ENCODE measurements around the gene MRTFB.

MRTFB gene

DNA sequence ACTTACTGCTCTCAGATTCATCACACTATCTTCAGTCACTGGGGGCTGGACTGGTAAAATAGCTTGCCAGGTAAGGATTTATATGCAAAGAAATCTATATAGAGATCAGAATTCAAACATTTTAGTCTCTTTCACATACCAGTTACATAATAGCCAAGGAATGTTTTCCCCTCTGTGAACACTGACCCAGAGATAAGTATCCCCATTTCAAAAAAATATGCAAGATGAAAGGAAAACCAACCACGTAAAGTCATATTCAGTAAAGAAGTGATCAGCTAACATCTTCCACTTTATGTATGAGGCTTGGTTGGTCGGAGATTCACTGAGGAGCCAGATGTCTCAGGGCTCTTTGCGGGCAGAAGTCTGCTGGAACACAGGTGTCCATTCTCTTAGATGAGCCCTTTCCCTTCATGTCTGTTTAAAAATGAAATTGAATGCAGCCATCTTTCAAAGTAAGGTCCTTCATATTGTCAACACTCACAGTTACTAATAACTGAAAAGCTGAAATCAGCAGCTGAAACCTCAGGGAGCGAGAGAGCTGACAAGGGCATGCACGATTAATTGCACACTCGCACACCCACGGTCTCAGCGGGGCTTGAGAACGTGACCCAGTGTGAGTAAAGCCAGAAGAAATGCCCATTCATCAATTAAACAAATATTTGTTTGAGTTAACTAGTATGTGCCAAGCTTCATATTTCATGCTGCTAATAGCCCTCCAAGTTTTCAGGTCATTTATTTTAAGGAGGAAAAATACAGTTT lies 161.2 kb downstream of the MRTFB start:
- no peak for DNase-seq (ENCODE audit: low read depth in 3 of 3, low spot score in 1 of 3)

DNA sequence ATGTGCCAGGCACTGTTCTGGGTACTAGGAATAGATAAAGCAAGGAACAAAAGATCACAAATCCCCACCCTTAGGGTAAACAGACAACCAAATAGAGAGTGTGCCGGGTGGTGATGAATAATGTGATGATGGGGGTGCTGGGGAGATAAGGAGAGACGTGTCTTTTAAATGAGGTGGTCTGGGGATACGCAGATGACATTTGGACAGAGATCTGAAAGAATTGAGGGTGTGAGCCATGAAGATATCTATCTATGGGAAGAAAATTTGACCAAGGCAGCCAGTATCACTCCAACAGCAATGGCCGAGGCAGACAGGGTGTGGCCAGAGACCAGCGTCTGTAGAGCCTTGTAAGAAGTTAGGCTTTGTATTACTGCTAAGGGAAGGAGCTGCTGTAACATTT lies 165.3 kb downstream of the MRTFB start:
- DNase-seq (ENCODE audit: low read depth in 3 of 3, low spot score in 1 of 3), result no peak

DNA sequence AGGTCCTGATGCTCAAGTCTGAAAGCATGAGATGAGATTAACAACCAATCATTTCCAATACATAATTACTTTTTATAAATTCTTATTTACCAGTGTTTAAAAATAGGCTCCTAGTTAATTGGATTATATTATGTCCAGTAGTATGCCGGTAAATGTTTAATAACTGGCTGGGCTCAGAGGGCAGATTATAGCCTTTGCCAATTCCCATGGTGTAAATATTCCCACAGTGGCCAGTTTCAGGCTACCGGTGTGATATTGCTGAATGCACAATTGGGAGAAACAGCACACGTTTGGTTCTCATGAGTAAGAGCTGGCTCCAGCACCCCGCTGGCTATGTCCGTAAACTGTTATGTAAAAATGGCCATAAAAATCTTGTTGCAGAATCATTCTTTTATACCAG lies 167.6 kb downstream of the MRTFB start:
- DNase-seq (ENCODE audit: low read depth in 3 of 3, low spot score in 1 of 3), result no peak

DNA sequence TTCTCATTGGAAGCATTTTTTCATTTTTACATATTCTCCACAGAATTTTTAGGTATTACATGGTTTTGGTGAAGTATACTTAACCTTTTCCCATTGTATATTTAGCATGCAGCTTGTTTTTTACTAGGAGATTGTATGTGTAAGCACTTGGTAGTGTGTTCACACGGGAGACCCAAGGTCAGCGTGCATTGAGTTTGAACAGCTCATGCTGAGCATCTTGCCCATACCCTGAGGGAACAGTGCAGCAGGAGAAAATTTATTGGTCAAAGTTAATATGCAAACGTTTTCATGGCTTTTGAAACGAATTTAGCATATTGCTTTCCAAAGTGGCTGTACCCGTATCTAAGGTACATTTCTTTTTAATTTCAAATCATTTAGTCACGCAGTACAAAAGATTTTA lies 168.7 kb downstream of the MRTFB start:
- DNase-seq (ENCODE audit: low read depth in 3 of 3, low spot score in 1 of 3), result no peak

DNA sequence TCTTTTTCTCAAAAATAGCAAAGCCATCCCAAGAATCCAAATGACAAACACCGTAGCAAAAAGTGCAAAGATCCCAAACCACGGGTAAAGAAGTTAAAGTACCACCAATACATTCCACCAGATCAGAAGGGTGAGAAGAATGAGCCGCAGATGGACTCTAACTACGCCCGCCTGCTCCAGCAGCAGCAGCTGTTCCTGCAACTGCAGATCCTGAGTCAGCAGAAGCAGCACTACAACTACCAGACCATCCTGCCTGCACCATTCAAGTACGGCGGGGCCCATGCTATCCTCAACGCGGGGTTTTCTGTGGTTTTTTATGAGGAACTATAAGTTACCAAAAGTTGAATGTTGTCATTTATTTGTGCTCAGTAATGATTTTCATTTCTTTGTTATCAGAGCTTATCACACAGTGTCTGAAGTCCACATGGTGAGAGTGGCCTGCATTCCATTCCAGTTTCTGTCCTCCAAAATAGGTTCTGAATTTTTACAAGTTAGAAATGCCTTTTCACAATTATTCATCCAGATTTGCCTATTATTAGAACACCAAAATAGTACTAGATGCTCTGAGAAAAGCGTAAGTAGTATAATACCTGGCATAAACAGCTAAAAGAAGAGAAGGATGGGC lies 169.2 kb downstream of the MRTFB start:
- no peak for DNase-seq (ENCODE audit: low read depth in 3 of 3, low spot score in 1 of 3)

- DNase-seq (ENCODE audit: low read depth in 3 of 3, low spot score in 1 of 3), result no peak
Measured at GRCh38 chr16:14240964-14241363, 169.8 kb downstream of the MRTFB start.

DNA sequence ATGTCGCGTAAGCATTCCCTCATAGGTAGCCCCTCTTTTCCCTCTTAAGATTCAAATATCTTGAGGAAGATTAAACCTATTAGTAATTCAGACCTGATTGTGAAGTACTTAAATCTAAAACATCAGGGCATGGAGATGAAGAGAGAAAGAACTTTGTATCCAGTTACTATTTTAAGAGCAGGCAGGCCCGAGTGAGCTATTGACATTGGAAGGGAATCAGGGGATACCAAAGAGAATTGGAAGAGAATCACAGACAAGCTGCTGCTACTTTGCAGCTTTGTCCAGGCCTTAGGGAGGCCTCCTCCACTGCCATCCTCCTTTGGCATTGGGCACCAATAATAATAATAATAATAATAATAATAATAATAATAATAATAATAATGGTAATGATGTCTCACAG lies 170.5 kb downstream of the MRTFB start:
- DNase-seq (ENCODE audit: low read depth in 3 of 3, low spot score in 1 of 3), result no peak

DNA sequence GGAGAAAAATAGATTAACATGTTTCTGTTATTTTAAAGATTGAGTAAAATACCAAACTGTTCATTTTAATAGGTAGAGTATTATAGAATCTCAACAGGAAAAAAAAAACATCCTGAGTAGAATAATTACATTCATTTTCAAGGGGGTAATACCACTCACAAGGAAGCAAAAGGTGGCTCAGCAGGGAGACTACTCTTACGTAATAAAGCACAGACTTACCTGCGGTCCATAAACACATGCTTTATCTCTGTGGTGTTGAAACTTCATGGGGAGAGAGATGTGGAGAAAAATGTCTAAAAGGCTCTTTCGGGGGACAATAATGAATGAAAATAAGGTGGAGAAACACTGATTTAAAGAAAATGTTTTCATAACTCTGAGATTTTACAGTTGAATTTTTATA lies 171.7 kb downstream of the MRTFB start:
- DNase-seq (ENCODE audit: low read depth in 3 of 3, low spot score in 1 of 3), result no peak

DNA sequence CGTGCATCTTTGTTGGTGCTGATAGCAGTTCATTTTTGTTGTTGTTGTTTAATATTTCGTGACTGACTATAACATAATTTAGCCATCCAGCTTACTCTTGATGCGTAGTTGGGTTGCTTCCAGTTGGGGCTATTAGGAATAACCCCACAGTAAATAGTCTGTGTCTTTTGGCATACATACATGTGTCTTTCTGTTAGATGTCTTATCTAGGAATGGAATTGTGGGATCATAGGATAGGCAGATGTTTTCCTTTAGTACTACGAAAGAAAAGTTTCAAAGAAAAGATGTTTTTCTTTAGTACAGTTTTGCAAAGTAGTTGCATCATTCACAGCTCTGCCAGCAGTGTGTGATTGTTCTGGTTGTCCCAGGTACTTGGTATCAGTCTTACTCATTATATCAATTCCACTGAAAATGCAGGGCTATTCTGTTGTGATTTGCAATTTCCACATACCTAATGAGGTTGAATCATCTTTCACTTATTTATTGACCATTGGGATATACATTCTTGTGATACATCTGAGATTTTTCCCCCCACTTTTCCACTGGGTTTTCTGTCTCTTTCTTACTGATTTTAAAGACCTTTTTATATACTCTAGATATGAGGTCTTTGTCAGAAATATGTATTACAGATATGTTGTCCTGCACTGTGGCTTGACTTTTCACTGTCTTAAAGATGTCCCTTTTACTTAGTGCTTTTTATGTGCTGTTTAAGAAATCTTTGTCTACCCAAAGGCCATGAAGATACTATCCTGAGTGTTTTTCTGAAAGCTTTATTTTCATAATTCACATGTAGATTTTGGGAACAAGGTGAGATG lies 173.3 kb downstream of the MRTFB start:
- no peak for DNase-seq (ENCODE audit: low read depth in 3 of 3, low spot score in 1 of 3)

DNA sequence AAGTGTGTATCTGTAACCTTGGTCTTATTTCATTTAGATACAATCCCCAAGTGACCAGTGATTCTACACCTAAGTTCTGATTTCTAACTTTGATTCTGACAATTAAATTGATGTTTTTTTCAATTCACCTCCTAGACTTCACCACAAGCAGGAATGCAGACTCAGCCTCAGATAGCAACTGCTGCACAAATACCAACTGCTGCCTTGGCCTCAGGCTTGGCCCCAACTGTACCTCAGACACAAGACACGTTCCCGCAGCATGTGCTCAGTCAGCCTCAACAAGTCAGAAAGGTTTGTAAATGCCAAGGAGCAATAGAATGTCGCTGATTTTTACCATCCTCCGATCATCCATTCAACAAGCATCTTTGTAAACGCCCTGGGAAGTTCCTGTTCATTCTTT lies 177.7 kb downstream of the MRTFB start:
- no peak for DNase-seq (ENCODE audit: low read depth in 3 of 3, low spot score in 1 of 3)

DNA sequence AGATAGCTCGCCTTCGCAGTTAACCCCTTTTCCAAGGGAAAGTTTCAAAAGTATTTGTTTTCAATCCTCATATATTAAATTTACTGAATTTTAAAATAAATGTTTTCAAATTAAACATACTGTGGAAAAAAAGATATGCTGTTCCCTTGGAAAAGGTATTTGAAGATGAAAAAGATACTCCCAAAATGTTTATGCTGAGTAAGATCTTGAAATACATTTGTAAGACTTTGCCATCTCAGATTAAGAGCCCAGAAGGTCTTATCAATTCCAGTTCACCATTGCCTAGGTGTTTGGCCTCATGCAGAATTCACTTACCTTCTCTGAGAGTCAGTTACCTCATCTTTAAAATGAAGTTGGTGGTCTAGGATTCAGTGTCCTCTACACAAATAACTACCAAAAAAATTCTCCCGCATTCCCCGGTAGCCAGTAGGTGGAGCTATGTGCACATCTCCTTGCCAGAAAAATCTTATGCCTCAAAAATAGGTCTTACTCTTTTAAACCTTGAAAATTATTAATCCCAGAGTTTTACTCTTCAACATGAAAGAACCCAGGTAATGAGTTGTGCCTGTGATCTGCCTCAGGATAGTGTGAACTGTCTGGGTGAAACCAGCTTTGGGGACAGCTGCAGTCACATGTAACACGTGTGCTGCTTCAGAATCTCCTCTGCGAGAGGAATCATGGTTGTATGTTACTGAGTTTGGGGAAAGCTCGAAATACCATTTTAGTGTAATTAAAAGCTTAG lies 178.3 kb downstream of the MRTFB start:
- DNase-seq (ENCODE audit: low read depth in 3 of 3, low spot score in 1 of 3), result peak in 2 of 3 donors; percentile 4 to 10

- DNase-seq (ENCODE audit: low read depth in 3 of 3, low spot score in 1 of 3), result no peak
Measured at GRCh38 chr16:14251419-14251818, 180.3 kb downstream of the MRTFB start.

- no peak for DNase-seq (ENCODE audit: low read depth in 3 of 3, low spot score in 1 of 3)
Measured at GRCh38 chr16:14252860-14253259, 181.7 kb downstream of the MRTFB start.

DNA sequence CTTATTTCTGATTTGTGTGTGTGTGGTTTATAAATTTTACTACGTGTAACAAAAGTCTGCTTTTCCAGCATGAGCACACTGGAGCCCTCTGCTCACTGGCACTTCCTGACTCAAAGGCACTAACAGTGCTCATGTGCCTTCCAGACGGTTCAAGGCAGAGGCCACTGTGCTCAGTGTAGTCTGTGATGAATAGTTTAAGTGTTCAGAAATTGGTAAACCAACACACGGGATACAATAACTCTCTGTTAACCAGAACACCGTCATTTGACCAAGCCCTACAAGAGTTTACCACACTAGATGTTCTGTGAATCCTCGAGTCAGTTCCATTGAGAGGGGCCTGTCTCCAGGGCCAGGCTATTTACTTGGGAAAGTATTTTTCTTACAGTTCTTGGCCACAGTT lies 191.9 kb downstream of the MRTFB start:
- no peak for DNase-seq (ENCODE audit: low read depth in 3 of 3, low spot score in 1 of 3)

GRCh38 chr16:14263769-14264168 lies 192.7 kb downstream of the MRTFB start:
- no peak for DNase-seq (ENCODE audit: low read depth in 3 of 3, low spot score in 1 of 3)

DNA sequence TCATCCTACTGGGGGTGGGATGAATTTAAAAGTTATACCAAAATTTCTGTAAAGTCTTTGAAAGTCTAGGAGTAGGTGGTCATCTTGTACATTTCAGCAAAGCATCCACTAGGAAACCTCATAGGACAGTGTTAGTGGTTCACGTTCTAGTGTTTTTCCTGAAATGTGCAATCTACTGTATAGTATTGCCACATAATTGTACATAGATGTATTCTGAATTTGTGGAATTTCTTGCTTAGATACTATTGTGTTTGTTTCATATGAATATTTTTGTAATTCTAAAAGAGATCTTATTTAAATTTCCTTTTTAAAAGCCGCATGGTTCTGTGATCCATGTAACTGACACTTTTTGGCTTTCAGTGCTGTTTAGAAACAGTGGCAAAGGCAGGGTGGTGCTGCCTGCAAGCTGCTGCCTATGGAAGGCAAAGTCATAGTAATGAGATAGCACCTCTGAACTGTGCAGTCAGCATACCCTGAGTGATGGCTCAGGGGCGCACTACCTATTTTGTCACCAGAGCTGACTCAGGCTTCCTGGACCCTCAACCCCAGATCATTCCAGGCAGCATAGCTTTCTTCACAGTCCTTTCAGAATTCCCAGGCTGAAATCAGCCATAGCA lies 193.3 kb downstream of the MRTFB start:
- no peak for DNase-seq (ENCODE audit: low read depth in 3 of 3, low spot score in 1 of 3)

DNA sequence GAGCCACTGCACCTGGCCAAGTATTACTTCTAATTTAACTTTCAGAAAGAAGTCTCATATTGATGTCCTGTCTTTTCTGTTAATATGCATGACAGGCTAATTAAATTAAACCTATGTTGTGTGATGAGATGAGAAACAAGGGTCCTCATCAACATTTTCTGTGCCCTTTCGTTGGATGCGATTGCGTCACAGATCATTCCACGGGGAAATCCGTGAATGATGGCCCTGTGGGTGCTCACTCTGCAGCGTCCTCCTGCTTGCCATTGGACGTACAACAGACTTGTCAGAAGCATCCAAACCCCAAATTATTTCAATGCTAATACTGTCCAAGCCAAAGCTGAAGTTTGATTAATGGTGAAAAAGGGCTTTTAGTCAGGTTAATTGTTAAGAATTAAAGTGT lies 197.0 kb downstream of the MRTFB start:
- DNase-seq (ENCODE audit: low read depth in 3 of 3, low spot score in 1 of 3), result no peak

DNA sequence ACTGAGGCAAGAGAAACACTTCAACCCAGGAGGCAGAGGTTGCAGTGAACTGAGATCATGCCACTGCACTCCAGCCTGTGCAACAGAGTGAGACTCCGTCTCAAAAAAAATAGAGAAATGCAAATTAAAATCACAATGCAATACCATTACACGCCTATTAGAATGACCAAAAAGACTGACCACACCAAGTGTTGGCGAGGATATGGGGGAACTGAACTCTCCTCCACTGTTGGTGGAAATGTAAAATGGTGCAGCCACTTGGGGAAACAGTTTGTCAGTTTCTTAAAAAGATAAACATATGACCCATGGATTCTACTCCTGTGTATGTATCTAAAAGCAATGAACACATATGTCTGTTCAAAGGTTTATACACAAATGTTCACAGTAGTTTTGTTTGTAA lies 204.8 kb downstream of the MRTFB start:
- DNase-seq (ENCODE audit: low read depth in 3 of 3, low spot score in 1 of 3), result no peak

DNA sequence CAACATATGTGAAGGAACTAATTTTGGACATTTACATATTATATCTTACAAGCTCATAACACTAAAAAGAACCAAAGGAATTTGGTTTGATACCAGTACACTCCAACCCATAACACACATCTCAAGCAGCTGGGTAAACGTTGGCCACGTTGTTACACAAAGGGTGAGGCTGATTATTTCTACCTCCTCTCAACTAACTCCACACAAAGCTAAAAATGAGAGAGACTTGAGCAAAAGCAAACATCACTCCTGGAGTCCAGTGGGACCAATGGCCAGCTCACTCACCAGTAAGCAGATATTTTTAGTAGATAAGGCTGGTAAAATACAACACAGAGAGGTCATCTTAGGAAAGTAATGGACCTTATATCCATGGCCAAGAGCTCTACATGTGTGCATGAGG lies 207.6 kb downstream of the MRTFB start:
- no peak for DNase-seq (ENCODE audit: low read depth in 3 of 3, low spot score in 1 of 3)

DNA sequence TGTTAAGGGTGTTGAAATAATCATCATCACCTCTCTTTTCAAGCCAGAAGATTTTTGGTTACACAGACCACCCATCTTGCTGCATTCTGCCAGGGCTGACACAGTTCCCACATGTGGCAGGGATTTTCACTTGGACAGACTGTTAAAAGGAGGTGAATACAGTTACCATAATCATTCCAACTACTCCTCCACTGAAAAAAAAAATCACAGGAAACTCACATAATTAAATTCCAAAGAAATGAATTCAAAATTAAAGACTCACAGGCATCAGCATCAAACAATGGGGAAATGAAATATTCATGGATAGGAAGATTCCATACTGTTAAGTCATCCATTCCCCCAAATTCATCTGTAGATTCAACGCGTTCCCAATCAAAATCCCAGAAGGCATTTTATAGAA lies 209.4 kb downstream of the MRTFB start:
- no peak for DNase-seq (ENCODE audit: low read depth in 3 of 3, low spot score in 1 of 3)

- DNase-seq (ENCODE audit: low read depth in 3 of 3, low spot score in 1 of 3), result no peak
Measured at GRCh38 chr16:14283786-14284185, 212.7 kb downstream of the MRTFB start.
